HEK293 (cell line): Measurements from ENCODE around the gene SLC43A1.

Experiments used
- CTCF ChIA-PET: fragments of 350-600 bp; formaldehyde crosslinking; extraction: SDS; loops from one replicate; lab custom pipeline; 2021; ENCODE audit warnings: antibody characterized with exemption; lab: Yijun Ruan, JAX
- POLR2A ChIA-PET: fragments of 300-600 bp; formaldehyde crosslinking; extraction: SDS; loops from one replicate; lab custom pipeline; 2020; ENCODE audit warnings: antibody characterized with exemption, inconsistent platforms; lab: Yijun Ruan, JAX
- H3K27ac ChIP-seq: fragments of 200-500 bp; sonication (Bioruptor generic); 2 replicates; pipeline ENCODE4 v1.5.1; 2014; ENCODE audit warnings: low read depth, low read length, control low read depth, inconsistent platforms; ENCODE audit errors: extremely low read depth
- H3K36me3 ChIP-seq, 2 experiments: fragments of 200-500 bp in 1 of 2; sonication (Bioruptor generic) in 1 of 2; 1 replicate in 1 of 2; 2 replicates in 1 of 2; pipeline ENCODE4 v1.5.1; 2014 to 2017; ENCODE audit warnings: inconsistent platforms in 2 of 2, low read length in 2 of 2; ENCODE audit not compliant: control insufficient read depth in 2 of 2, insufficient read depth in 1 of 2
- H3K4me1 ChIP-seq: fragments of 200-500 bp; sonication (Bioruptor generic); 2 replicates; pipeline ENCODE4 v1.5.1; 2014; ENCODE audit warnings: mild to moderate bottlenecking, low read length, inconsistent platforms; ENCODE audit not compliant: control insufficient read depth, insufficient read depth
- H3K4me3 ChIP-seq: 2 replicates; pipeline ENCODE4 v1.5.1; 2011; ENCODE audit warnings: low read depth, mild to moderate bottlenecking, control low read depth, low read length, moderate library complexity
- H3K9me3 ChIP-seq: fragments of 200-500 bp; sonication (Bioruptor generic); 2 replicates; pipeline ENCODE4 v1.5.1; 2014; ENCODE audit warnings: low read depth, low read length, inconsistent platforms; ENCODE audit not compliant: control insufficient read depth, insufficient read depth
- BCL11A ChIP-seq: fragments of 450-650 bp; formaldehyde crosslinking; IDR thresholded peaks from 2 replicates; pipeline ENCODE4 v1.5.1; 2016; ENCODE audit warnings: low read depth, missing biosample characterization, missing genetic modification characterization
- GLIS1 ChIP-seq: fragments of 450-650 bp; formaldehyde crosslinking; IDR thresholded peaks from 2 replicates; pipeline ENCODE4 v1.5.1; 2016; ENCODE audit warnings: missing biosample characterization, missing genetic modification characterization
- KLF16 ChIP-seq: fragments of 450-650 bp; formaldehyde crosslinking; IDR thresholded peaks from 2 replicates; pipeline ENCODE4 v1.5.1; 2017; ENCODE audit warnings: missing biosample characterization, missing genetic modification characterization
- KLF8 ChIP-seq: fragments of 450-650 bp; formaldehyde crosslinking; IDR thresholded peaks from 2 replicates; pipeline ENCODE4 v1.5.1; 2016; ENCODE audit warnings: missing biosample characterization, missing genetic modification characterization
- MZF1 ChIP-seq: fragments of 450-650 bp; formaldehyde crosslinking; IDR thresholded peaks from 2 replicates; pipeline ENCODE4 v1.5.1; 2017; ENCODE audit warnings: missing biosample characterization, missing genetic modification characterization, borderline replicate concordance
- OVOL3 ChIP-seq: fragments of 450-650 bp; formaldehyde crosslinking; IDR thresholded peaks from 2 replicates; pipeline ENCODE4 v1.5.1; 2016; ENCODE audit warnings: missing biosample characterization, missing genetic modification characterization
- PRDM1 ChIP-seq: fragments of 450-650 bp; formaldehyde crosslinking; IDR thresholded peaks from 2 replicates; pipeline ENCODE4; 2016; ENCODE audit warnings: missing biosample characterization, missing genetic modification characterization
- SETDB1 ChIP-seq: IDR thresholded peaks from one replicate; pipeline ENCODE4 v1.6.1; 2017; ENCODE audit warnings: mild to moderate bottlenecking, low read length, moderate library complexity, mixed read lengths; ENCODE audit not compliant: insufficient read length
- SP7 ChIP-seq: fragments of 450-650 bp; formaldehyde crosslinking; IDR thresholded peaks from 2 replicates; pipeline ENCODE4 v1.5.1; 2016; ENCODE audit warnings: missing biosample characterization, missing genetic modification characterization
- YY2 ChIP-seq: fragments of 450-650 bp; formaldehyde crosslinking; IDR thresholded peaks from 2 replicates; pipeline ENCODE4 v1.5.1; 2016; ENCODE audit warnings: missing biosample characterization, missing genetic modification characterization
- ZBTB17 ChIP-seq: fragments of 450-650 bp; formaldehyde crosslinking; IDR thresholded peaks from 2 replicates; pipeline ENCODE4 v1.5.1; 2016; ENCODE audit warnings: missing biosample characterization, missing genetic modification characterization
- ZBTB7A ChIP-seq: fragments of 450-650 bp; formaldehyde crosslinking; IDR thresholded peaks from 2 replicates; pipeline ENCODE4 v1.5.1; 2016; ENCODE audit warnings: low read depth, missing biosample characterization, missing genetic modification characterization
- ZFP3 ChIP-seq: fragments of 450-650 bp; formaldehyde crosslinking; IDR thresholded peaks from 2 replicates; pipeline ENCODE4 v1.5.1; 2016; ENCODE audit warnings: low read depth, missing biosample characterization, missing genetic modification characterization
- ZNF132 ChIP-seq: fragments of 450-650 bp; formaldehyde crosslinking; IDR thresholded peaks from 2 replicates; pipeline ENCODE4 v1.5.1; 2017; ENCODE audit warnings: missing biosample characterization, missing genetic modification characterization, borderline replicate concordance
- ZNF184 ChIP-seq: fragments of 450-650 bp; IDR thresholded peaks from 2 replicates; pipeline ENCODE4 v1.5.1; 2018; ENCODE audit warnings: missing biosample characterization, mild to moderate bottlenecking, missing genetic modification characterization
- ZNF292 ChIP-seq: fragments of 450-650 bp; formaldehyde crosslinking; IDR thresholded peaks from 2 replicates; pipeline ENCODE4 v1.5.1; 2016; ENCODE audit warnings: low read depth, missing biosample characterization, missing genetic modification characterization, borderline replicate concordance
- ZNF416 ChIP-seq: fragments of 450-650 bp; formaldehyde crosslinking; IDR thresholded peaks from 2 replicates; pipeline ENCODE4 v1.5.1; 2016; ENCODE audit warnings: missing biosample characterization, missing genetic modification characterization
- ZNF433 ChIP-seq: fragments of 450-650 bp; formaldehyde crosslinking; IDR thresholded peaks from 2 replicates; pipeline ENCODE4 v1.5.1; 2016; ENCODE audit warnings: missing biosample characterization, missing genetic modification characterization, low read depth
- ZNF529 ChIP-seq: fragments of 450-650 bp; formaldehyde crosslinking; IDR thresholded peaks from 2 replicates; pipeline ENCODE4 v1.5.1; 2017; ENCODE audit warnings: missing genetic modification characterization, missing biosample characterization; ENCODE audit not compliant: insufficient replicate concordance
- ZNF530 ChIP-seq: fragments of 450-650 bp; formaldehyde crosslinking; IDR thresholded peaks from 2 replicates; pipeline ENCODE4 v1.5.1; 2016; ENCODE audit warnings: low read depth, missing biosample characterization, missing genetic modification characterization
- ZNF544 ChIP-seq: fragments of 450-650 bp; formaldehyde crosslinking; IDR thresholded peaks from 2 replicates; pipeline ENCODE4 v1.5.0; 2017; ENCODE audit warnings: missing biosample characterization, missing genetic modification characterization
- ZNF585B ChIP-seq: fragments of 450-650 bp; formaldehyde crosslinking; IDR thresholded peaks from 2 replicates; pipeline ENCODE4 v1.5.1; 2016; ENCODE audit warnings: missing biosample characterization, missing genetic modification characterization
- ZNF776 ChIP-seq: fragments of 450-650 bp; formaldehyde crosslinking; IDR thresholded peaks from 2 replicates; pipeline ENCODE4 v1.5.0; 2017; ENCODE audit warnings: missing biosample characterization, missing genetic modification characterization, borderline replicate concordance
- ZNF791 ChIP-seq: fragments of 450-650 bp; formaldehyde crosslinking; IDR thresholded peaks from 2 replicates; pipeline ENCODE4 v1.5.1; 2016; ENCODE audit warnings: missing biosample characterization, missing genetic modification characterization
- ZNF792 ChIP-seq: fragments of 450-650 bp; formaldehyde crosslinking; IDR thresholded peaks from 2 replicates; pipeline ENCODE4 v1.5.1; 2016; ENCODE audit warnings: missing biosample characterization, missing genetic modification characterization
- ZXDB ChIP-seq: fragments of 450-650 bp; formaldehyde crosslinking; IDR thresholded peaks from 2 replicates; pipeline ENCODE4 v1.5.1; 2016; ENCODE audit warnings: missing biosample characterization, missing genetic modification characterization
- TF ChIP-seq, protein P1 (sequence below): fragments of 450-650 bp; formaldehyde crosslinking; IDR thresholded peaks from 2 replicates; pipeline ENCODE4 v1.5.1; 2016; ENCODE audit warnings: missing biosample characterization, missing genetic modification characterization
- TF ChIP-seq, protein P2 (sequence below): fragments of 450-650 bp; formaldehyde crosslinking; IDR thresholded peaks from 2 replicates; pipeline ENCODE4 v1.5.1; 2016; ENCODE audit warnings: missing biosample characterization, missing genetic modification characterization
- TF ChIP-seq, protein P3 (sequence below): fragments of 450-650 bp; formaldehyde crosslinking; IDR thresholded peaks from 2 replicates; pipeline ENCODE4 v1.5.1; 2016; ENCODE audit warnings: missing biosample characterization, missing genetic modification characterization
- TF ChIP-seq, protein P4 (sequence below): fragments of 450-650 bp; formaldehyde crosslinking; IDR thresholded peaks from 2 replicates; pipeline ENCODE4 v1.5.1; 2016; ENCODE audit warnings: missing biosample characterization, missing genetic modification characterization

The SLC43A1 gene

GRCh38 chr11:57460022-57460757 lies 55.3 kb downstream of the SLC43A1 start, which contains the start of gene RTN4RL2:
TSS of gene RTN4RL2 (plus strand) at chr11:57460528. CDS start at chr11:57460866, 338 bp downstream.
- POLR2A ChIA-PET, result interaction anchor here (0.5 to 1.8 kb wide), 11 partner anchors 13 to 341 kb away, joined by 3 to 9 read pairs (median 3); partner anchors contain the start of gene TIMM10
- CTCF ChIA-PET, result interaction anchor here (0.5 to 9.3 kb wide), 15 partner anchors 16 to 650 kb away, joined by 3 to 191 read pairs (median 3); partner anchors contain the start of gene TIMM10
- Histone ChIP-seq H3K36me3 (peaks cover 0 to 5% of the 10 kb centered on the region in 2 experiments; a peak in 1 of 3 replicates), H3K4me3 (peak within 1 kb of the TSS; percentile 45), H3K27ac (no peak within 1 kb of the TSS; the same call in 1 of the 2 replicates), H3K4me1 (no peaks in the 10 kb centered on the region), H3K9me3 (no peaks in the 10 kb centered on the region)
- no peak for TF ChIP-seq ZFP3 (tag by site-specific recombination)
- TF ChIP-seq OVOL3, result no peak
- TF ChIP-seq, protein P1, sequence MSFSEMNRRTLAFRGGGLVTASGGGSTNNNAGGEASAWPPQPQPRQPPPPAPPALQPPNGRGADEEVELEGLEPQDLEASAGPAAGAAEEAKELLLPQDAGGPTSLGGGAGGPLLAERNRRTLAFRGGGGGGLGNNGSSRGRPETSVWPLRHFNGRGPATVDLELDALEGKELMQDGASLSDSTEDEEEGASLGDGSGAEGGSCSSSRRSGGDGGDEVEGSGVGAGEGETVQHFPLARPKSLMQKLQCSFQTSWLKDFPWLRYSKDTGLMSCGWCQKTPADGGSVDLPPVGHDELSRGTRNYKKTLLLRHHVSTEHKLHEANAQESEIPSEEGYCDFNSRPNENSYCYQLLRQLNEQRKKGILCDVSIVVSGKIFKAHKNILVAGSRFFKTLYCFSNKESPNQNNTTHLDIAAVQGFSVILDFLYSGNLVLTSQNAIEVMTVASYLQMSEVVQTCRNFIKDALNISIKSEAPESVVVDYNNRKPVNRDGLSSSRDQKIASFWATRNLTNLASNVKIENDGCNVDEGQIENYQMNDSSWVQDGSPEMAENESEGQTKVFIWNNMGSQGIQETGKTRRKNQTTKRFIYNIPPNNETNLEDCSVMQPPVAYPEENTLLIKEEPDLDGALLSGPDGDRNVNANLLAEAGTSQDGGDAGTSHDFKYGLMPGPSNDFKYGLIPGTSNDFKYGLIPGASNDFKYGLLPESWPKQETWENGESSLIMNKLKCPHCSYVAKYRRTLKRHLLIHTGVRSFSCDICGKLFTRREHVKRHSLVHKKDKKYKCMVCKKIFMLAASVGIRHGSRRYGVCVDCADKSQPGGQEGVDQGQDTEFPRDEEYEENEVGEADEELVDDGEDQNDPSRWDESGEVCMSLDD (tag by site-specific recombination), result no peak
- no peak for TF ChIP-seq ZNF292 (tag by site-specific recombination)
- no peak for TF ChIP-seq ZNF544 (tag by site-specific recombination)
- TF ChIP-seq ZNF530 (tag by site-specific recombination), result no peak
- TF ChIP-seq ZNF184 (tag by site-specific recombination), result no peak
- no peak for TF ChIP-seq ZBTB7A (tag by site-specific recombination)
- TF ChIP-seq ZNF791 (tag by site-specific recombination), result no peak
- TF ChIP-seq PRDM1 (tag by site-specific recombination), result no peak
- no peak for TF ChIP-seq ZNF132 (tag by site-specific recombination)
- peak; percentile 34; the same call in 1 of the 2 replicates for TF ChIP-seq ZBTB17 (tag by site-specific recombination)
- no peak for TF ChIP-seq MZF1 (tag by site-specific recombination)
- TF ChIP-seq ZNF776, result no peak
- TF ChIP-seq YY2 (tag by site-specific recombination), result no peak
- TF ChIP-seq ZNF416 (tag by site-specific recombination), result no peak
- TF ChIP-seq SETDB1, result no peak
- TF ChIP-seq BCL11A (tag by site-specific recombination), result no peak
- no peak for TF ChIP-seq ZNF433 (tag by site-specific recombination)
- TF ChIP-seq KLF8 (tag by site-specific recombination), result peak; percentile 31
- no peak for TF ChIP-seq ZNF529 (tag by site-specific recombination)
- no peak for TF ChIP-seq SP7 (tag by site-specific recombination)
- 0 out of 2 replicates have a peak, but pooled peaks have one; percentile 31 for TF ChIP-seq KLF16 (tag by site-specific recombination)
- TF ChIP-seq ZNF792, result no peak
- no peak for TF ChIP-seq ZXDB (tag by site-specific recombination)
- TF ChIP-seq ZNF585B (tag by site-specific recombination), result no peak
- TF ChIP-seq, protein P2, sequence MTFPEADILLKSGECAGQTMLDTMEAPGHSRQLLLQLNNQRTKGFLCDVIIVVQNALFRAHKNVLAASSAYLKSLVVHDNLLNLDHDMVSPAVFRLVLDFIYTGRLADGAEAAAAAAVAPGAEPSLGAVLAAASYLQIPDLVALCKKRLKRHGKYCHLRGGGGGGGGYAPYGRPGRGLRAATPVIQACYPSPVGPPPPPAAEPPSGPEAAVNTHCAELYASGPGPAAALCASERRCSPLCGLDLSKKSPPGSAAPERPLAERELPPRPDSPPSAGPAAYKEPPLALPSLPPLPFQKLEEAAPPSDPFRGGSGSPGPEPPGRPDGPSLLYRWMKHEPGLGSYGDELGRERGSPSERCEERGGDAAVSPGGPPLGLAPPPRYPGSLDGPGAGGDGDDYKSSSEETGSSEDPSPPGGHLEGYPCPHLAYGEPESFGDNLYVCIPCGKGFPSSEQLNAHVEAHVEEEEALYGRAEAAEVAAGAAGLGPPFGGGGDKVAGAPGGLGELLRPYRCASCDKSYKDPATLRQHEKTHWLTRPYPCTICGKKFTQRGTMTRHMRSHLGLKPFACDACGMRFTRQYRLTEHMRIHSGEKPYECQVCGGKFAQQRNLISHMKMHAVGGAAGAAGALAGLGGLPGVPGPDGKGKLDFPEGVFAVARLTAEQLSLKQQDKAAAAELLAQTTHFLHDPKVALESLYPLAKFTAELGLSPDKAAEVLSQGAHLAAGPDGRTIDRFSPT, result no peak
- TF ChIP-seq, protein P3, sequence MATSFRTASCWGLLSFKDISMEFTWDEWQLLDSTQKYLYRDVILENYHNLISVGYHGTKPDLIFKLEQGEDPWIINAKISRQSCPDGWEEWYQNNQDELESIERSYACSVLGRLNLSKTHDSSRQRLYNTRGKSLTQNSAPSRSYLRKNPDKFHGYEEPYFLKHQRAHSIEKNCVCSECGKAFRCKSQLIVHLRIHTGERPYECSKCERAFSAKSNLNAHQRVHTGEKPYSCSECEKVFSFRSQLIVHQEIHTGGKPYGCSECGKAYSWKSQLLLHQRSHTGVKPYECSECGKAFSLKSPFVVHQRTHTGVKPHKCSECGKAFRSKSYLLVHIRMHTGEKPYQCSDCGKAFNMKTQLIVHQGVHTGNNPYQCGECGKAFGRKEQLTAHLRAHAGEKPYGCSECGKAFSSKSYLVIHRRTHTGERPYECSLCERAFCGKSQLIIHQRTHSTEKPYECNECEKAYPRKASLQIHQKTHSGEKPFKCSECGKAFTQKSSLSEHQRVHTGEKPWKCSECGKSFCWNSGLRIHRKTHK (tag by site-specific recombination), result no peak
- TF ChIP-seq, protein P4, sequence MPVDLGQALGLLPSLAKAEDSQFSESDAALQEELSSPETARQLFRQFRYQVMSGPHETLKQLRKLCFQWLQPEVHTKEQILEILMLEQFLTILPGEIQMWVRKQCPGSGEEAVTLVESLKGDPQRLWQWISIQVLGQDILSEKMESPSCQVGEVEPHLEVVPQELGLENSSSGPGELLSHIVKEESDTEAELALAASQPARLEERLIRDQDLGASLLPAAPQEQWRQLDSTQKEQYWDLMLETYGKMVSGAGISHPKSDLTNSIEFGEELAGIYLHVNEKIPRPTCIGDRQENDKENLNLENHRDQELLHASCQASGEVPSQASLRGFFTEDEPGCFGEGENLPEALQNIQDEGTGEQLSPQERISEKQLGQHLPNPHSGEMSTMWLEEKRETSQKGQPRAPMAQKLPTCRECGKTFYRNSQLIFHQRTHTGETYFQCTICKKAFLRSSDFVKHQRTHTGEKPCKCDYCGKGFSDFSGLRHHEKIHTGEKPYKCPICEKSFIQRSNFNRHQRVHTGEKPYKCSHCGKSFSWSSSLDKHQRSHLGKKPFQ (tag by site-specific recombination), result no peak
- no peak; the same call in 1 of the 2 replicates for TF ChIP-seq GLIS1 (tag by site-specific recombination)
